Prostate gland (tissue), 2 donors: ENCODE measurements around the gene HSDL1. TPM values are rescaled to one million over a fixed set of nuclear protein-coding genes. Genes with fewer than 3 reads are reported as not detected.

Source experiments
- DNase-seq: peaks from one replicate; pipeline ENCODE4 v3.0.0-alpha.2; 2019; ENCODE audit warnings: low spot score
- H3K27ac ChIP-seq, 2 donors: fragments of 200-600 bp; sonication (generic); 2 replicates each; pipeline ENCODE4 v1.5.1; 2017 to 2019
- H3K27me3 ChIP-seq: fragments of 200-600 bp; sonication (generic); replicated peaks from 2 replicates; pipeline ENCODE4 v1.5.1; 2019; ENCODE audit not compliant: insufficient read depth
- H3K36me3 ChIP-seq, 2 donors: fragments of 200-600 bp; sonication (generic); 1 replicate in 1 of 2; 2 replicates in 1 of 2; pipeline versions ENCODE4 v1.5.1 to v1.8.1; 2017 to 2019
- H3K4me1 ChIP-seq: fragments of 200-600 bp; sonication (generic); replicated peaks from 2 replicates; pipeline ENCODE4 v1.5.1; 2019
- H3K4me3 ChIP-seq, 2 donors: fragments of 200-600 bp; sonication (generic); 2 replicates each; pipeline ENCODE4 v1.5.1; 2017 to 2019
- H3K9me3 ChIP-seq: fragments of 200-600 bp; sonication (generic); 2 replicates; pipeline ENCODE4 v1.5.1; 2017
- CTCF ChIP-seq, 4 experiments: fragments of 200-600 bp in 2 of 4; fragments of 450-650 bp in 2 of 4; sonication (generic) in 2 of 4; IDR thresholded peaks; 1 replicate in 3 of 4; 2 replicates in 1 of 4; pipeline ENCODE4 v1.5.1; 2016 to 2019; ENCODE audit warnings: antibody characterized with exemption in 4 of 4, mild to moderate bottlenecking in 2 of 4, moderate library complexity in 2 of 4
- POLR2A ChIP-seq: fragments of 450-650 bp; IDR thresholded peaks from one replicate; pipeline ENCODE4 v1.6.1; 2016; ENCODE audit warnings: antibody characterized with exemption, mild to moderate bottlenecking
- POLR2AphosphoS5 ChIP-seq: sonication (generic); formaldehyde crosslinking; IDR thresholded peaks from one replicate; pipeline ENCODE4 v1.6.1; 2017; ENCODE audit warnings: antibody characterized with exemption
- WGBS: methylation state at CpG from one replicate; pipeline ENCODE4 v1.1.5; 2018; 5-methylcytosine and 5-hydroxymethylcytosine counted together
- intact Hi-C: fragments of 100-400 bp; cut with DNase I; formaldehyde crosslinking; loops from one replicate; pipeline ENCODE4 v1.14.2; 2022
- total RNA-seq, 2 donors: library from RNA; depleted of rRNA; stranded (reverse); fragments of >200 nt; gene quantifications; one replicate each; pipeline ENCODE4 v1.1.0, GENCODE V29; 2016

The HSDL1 gene
- total RNA-seq, 2 donors from 2014 or later = 12.0 to 17.3 TPM

- H3K27ac ChIP-seq = no peak overlapping the region
- H3K4me3 ChIP-seq = no peak overlapping the region
- peaks cover 9 to 25% of the 10 kb centered on the region in 2 donors for H3K36me3 ChIP-seq
- 82% methylated on average over 5 of the region's 5 CpGs for WGBS
- intact Hi-C loops = no loop called here
- no peaks in the 10 kb centered on the region for H3K4me1 ChIP-seq
- no peaks in the 10 kb centered on the region for H3K9me3 ChIP-seq
- no peak for DNase-seq
- no peaks in the 10 kb centered on the region for H3K27me3 ChIP-seq
- TF ChIP-seq POLR2A (no peak), POLR2AphosphoS5 (no peak), CTCF (IDR thresholded peaks at IDR 0.05) (no peak)
Measured at GRCh38 chr16:84183572-84183875, 38.5 kb upstream of the HSDL1 start.

- Histone ChIP-seq H3K9me3 (no peaks in the 10 kb centered on the region), H3K27ac (no peak overlapping the region), H3K27me3 (no peaks in the 10 kb centered on the region), H3K36me3 (peaks cover 9 to 25% of the 10 kb centered on the region in 2 donors), H3K4me1 (no peaks in the 10 kb centered on the region), H3K4me3 (no peak overlapping the region)
- no peak for DNase-seq
- no peak for TF ChIP-seq CTCF (IDR thresholded peaks at IDR 0.05)
- TF ChIP-seq POLR2AphosphoS5 = no peak
- no peak for TF ChIP-seq POLR2A
- WGBS = 94% methylated on average over 26 of the region's 26 CpGs
- intact Hi-C loops = no loop called here
Measured at GRCh38 chr16:84182680-84183571, 37.9 kb upstream of the HSDL1 start.

GRCh38 chr16:84182104-84182503 is 37.1 kb upstream of the HSDL1 start:
- Histone ChIP-seq H3K27ac (no peak overlapping the region), H3K27me3 (no peaks in the 10 kb centered on the region), H3K4me1 (no peaks in the 10 kb centered on the region), H3K4me3 (no peak overlapping the region), H3K9me3 (no peaks in the 10 kb centered on the region), H3K36me3 (peaks cover 9 to 25% of the 10 kb centered on the region in 2 donors)
- 94% methylated on average over 18 of the region's 18 CpGs for WGBS
- intact Hi-C loops = no loop called here
- TF ChIP-seq POLR2AphosphoS5 = no peak
- no peak for DNase-seq

GRCh38 chr16:84181144-84181915 is 36.4 kb upstream of the HSDL1 start:
- Histone ChIP-seq H3K9me3 (no peaks in the 10 kb centered on the region), H3K27me3 (no peaks in the 10 kb centered on the region), H3K4me3 (no peak overlapping the region), H3K36me3 (peaks cover 9 to 25% of the 10 kb centered on the region in 2 donors), H3K4me1 (peaks cover 6% of the 10 kb centered on the region), H3K27ac (no peak overlapping the region)
- TF ChIP-seq POLR2A = no peak
- no peak for TF ChIP-seq POLR2AphosphoS5
- TF ChIP-seq CTCF (IDR thresholded peaks at IDR 0.05) = no peak
- DNase-seq = no peak
- intact Hi-C loops = no loop called here
- 90% methylated on average over 41 of the region's 41 CpGs for WGBS

GRCh38 chr16:84180519-84181140 is 35.7 kb upstream of the HSDL1 start:
- 86% methylated on average over 21 of the region's 21 CpGs for WGBS
- peaks cover 9 to 25% of the 10 kb centered on the region in 2 donors for H3K36me3 ChIP-seq
- TF ChIP-seq CTCF (IDR thresholded peaks at IDR 0.05) (no peak), POLR2A (no peak), POLR2AphosphoS5 (no peak)

More at GRCh38 chr16:84180519-84181140, 35.7 kb upstream of the HSDL1 start:
- H3K27ac ChIP-seq = no peak overlapping the region
- H3K27me3 ChIP-seq = no peaks in the 10 kb centered on the region
- intact Hi-C loops = no loop called here
- H3K4me1 ChIP-seq = peaks cover 6% of the 10 kb centered on the region
- H3K9me3 ChIP-seq = no peaks in the 10 kb centered on the region
- no peak for DNase-seq
- no peak overlapping the region for H3K4me3 ChIP-seq
